H9 (cell line): ENCODE data around the gene MRM3. TPM values are rescaled to one million over a fixed set of nuclear protein-coding genes. Genes with fewer than 3 reads are reported as not detected.

Source experiments
- DNase-seq: peaks from one replicate; pipeline ENCODE4 v3.0.0-alpha.2; 2017
- H2AFZ ChIP-seq: one replicate; pipeline ENCODE4 v1.6.1; 2013; ENCODE audit warnings: mild to moderate bottlenecking, low read length, control low read depth, moderate library complexity
- H2AK5ac ChIP-seq: 2 replicates; pipeline ENCODE4 v1.6.1; 2013; ENCODE audit warnings: low read length, control low read depth, mixed read lengths; ENCODE audit not compliant: insufficient read length
- H2BK120ac ChIP-seq: one replicate; pipeline ENCODE4 v1.6.1; 2013; ENCODE audit warnings: low read depth, mild to moderate bottlenecking, low read length, control low read depth, inconsistent platforms; ENCODE audit not compliant: poor library complexity, severe bottlenecking
- H2BK12ac ChIP-seq: 2 replicates; pipeline ENCODE4 v1.6.1; 2013; ENCODE audit warnings: low read length, control low read depth, mixed read lengths, low read depth; ENCODE audit not compliant: insufficient read length
- H2BK15ac ChIP-seq: 2 replicates; pipeline ENCODE4 v1.6.1; 2013; ENCODE audit warnings: low read depth, low read length, control low read depth
- H2BK20ac ChIP-seq: one replicate; pipeline ENCODE4 v1.6.1; 2013; ENCODE audit warnings: low read depth, mild to moderate bottlenecking, low read length, control low read depth, inconsistent platforms; ENCODE audit not compliant: poor library complexity, severe bottlenecking
- H2BK5ac ChIP-seq: 2 replicates; pipeline ENCODE4 v1.6.1; 2013; ENCODE audit warnings: low read length, control low read depth, mixed read lengths; ENCODE audit not compliant: insufficient read length
- H3K14ac ChIP-seq: 2 replicates; pipeline ENCODE4 v1.6.1; 2013; ENCODE audit warnings: low read length, control low read depth; ENCODE audit not compliant: insufficient read depth
- H3K18ac ChIP-seq: 2 replicates; pipeline ENCODE4 v1.6.1; 2013; ENCODE audit warnings: low read depth, mild to moderate bottlenecking, mixed read lengths, low read length, control low read depth; ENCODE audit not compliant: insufficient read length
- H3K23ac ChIP-seq: 2 replicates; pipeline ENCODE4 v1.6.1; 2013; ENCODE audit warnings: low read length, control low read depth, mixed read lengths, low read depth; ENCODE audit not compliant: insufficient read length
- H3K23me2 ChIP-seq: 2 replicates; pipeline ENCODE4 v1.6.1; 2013; ENCODE audit warnings: low read depth, mild to moderate bottlenecking, mixed read lengths, low read length, control low read depth; ENCODE audit not compliant: insufficient read length, poor library complexity, severe bottlenecking
- H3K27ac ChIP-seq: 2 replicates; pipeline ENCODE4 v1.5.1; 2013; ENCODE audit warnings: low read length, control low read depth, mixed read lengths, low read depth; ENCODE audit not compliant: insufficient read length
- H3K27me3 ChIP-seq: 2 replicates; pipeline ENCODE4 v1.6.1; 2013; ENCODE audit warnings: low read length, control low read depth, inconsistent platforms; ENCODE audit not compliant: insufficient read depth
- H3K4ac ChIP-seq: 2 replicates; pipeline ENCODE4 v1.6.1; 2013; ENCODE audit warnings: low read depth, mild to moderate bottlenecking, control low read depth, inconsistent platforms, low read length, moderate library complexity
- H3K4me1 ChIP-seq: 2 replicates; pipeline ENCODE4 v1.6.1; 2013; ENCODE audit warnings: low read length, control low read depth, inconsistent platforms; ENCODE audit not compliant: insufficient read depth
- H3K4me2 ChIP-seq: 2 replicates; pipeline ENCODE4 v1.6.1; 2013; ENCODE audit warnings: low read length, control low read depth, mixed read lengths; ENCODE audit not compliant: insufficient read length, insufficient read depth
- H3K56ac ChIP-seq: 2 replicates; pipeline ENCODE4 v1.6.1; 2013; ENCODE audit warnings: low read depth, mild to moderate bottlenecking, mixed read lengths, low read length, control low read depth; ENCODE audit not compliant: insufficient read length
- H3K79me1 ChIP-seq: 2 replicates; pipeline ENCODE4 v1.6.1; 2013; ENCODE audit warnings: low read depth, mild to moderate bottlenecking, moderate library complexity, low read length, control low read depth, inconsistent platforms; ENCODE audit not compliant: insufficient read depth, poor library complexity, severe bottlenecking
- H3K79me2 ChIP-seq: 2 replicates; pipeline ENCODE4 v1.6.1; 2013; ENCODE audit warnings: low read length, control low read depth, inconsistent platforms; ENCODE audit not compliant: insufficient read depth
- H3K9ac ChIP-seq: 2 replicates; pipeline ENCODE4 v1.6.1; 2013; ENCODE audit warnings: low read length, control low read depth, mixed read lengths; ENCODE audit not compliant: insufficient read length; ENCODE audit errors: extremely low read depth
- H3K9me3 ChIP-seq: one replicate; pipeline ENCODE4 v1.6.1; 2013; ENCODE audit warnings: low read depth, low read length, inconsistent platforms; ENCODE audit not compliant: control insufficient read depth
- H3T11ph ChIP-seq: one replicate; pipeline ENCODE4 v1.6.1; 2013; ENCODE audit warnings: mild to moderate bottlenecking, low read length, control low read depth, inconsistent platforms
- H4K20me1 ChIP-seq: one replicate; pipeline ENCODE4 v1.6.1; 2013; ENCODE audit not compliant: control insufficient read depth, insufficient read length, insufficient read depth
- H4K5ac ChIP-seq: 2 replicates; pipeline ENCODE4 v1.6.1; 2013; ENCODE audit warnings: low read depth, mild to moderate bottlenecking, mixed read lengths, low read length, control low read depth; ENCODE audit not compliant: insufficient read length
- H4K8ac ChIP-seq: replicated peaks from 2 replicates; pipeline ENCODE4 v1.6.1; 2013; ENCODE audit warnings: low read length, control low read depth, mixed read lengths, low read depth; ENCODE audit not compliant: insufficient read length
- H4K91ac ChIP-seq: 2 replicates; pipeline ENCODE4 v1.6.1; 2013; ENCODE audit warnings: low read depth, mild to moderate bottlenecking, moderate library complexity, mixed read lengths, low read length, control low read depth; ENCODE audit not compliant: insufficient read length
- H3K27ac Mint-ChIP-seq, 3 experiments: 2 replicates in 2 of 3; 3 replicates in 1 of 3; pipeline ENCODE4 v1.8.0; 2020 to 2021; ENCODE audit warnings: mixed read lengths in 3 of 3, mild to moderate bottlenecking in 1 of 3, moderate library complexity in 1 of 3
- H3K27me3 Mint-ChIP-seq: 2 replicates; pipeline ENCODE4 v1.8.0; 2021; ENCODE audit warnings: low read depth, mild to moderate bottlenecking, moderate library complexity, mixed read lengths
- H3K36me3 Mint-ChIP-seq, 3 experiments: 2 replicates in 2 of 3; 3 replicates in 1 of 3; pipeline ENCODE4 v1.8.0; 2020 to 2021; ENCODE audit warnings: low read depth in 3 of 3, mixed read lengths in 3 of 3; ENCODE audit not compliant: insufficient read depth in 1 of 3
- H3K4me1 Mint-ChIP-seq, 2 experiments: 2 replicates each; pipeline ENCODE4 v1.8.0; 2020; ENCODE audit warnings: mixed read lengths in 2 of 2
- H3K4me3 Mint-ChIP-seq, 2 experiments: 2 replicates in 1 of 2; 3 replicates in 1 of 2; pipeline ENCODE4 v1.8.0; 2020 to 2021; ENCODE audit warnings: mild to moderate bottlenecking in 2 of 2, mixed read lengths in 2 of 2, moderate library complexity in 1 of 2
- H3K9me3 Mint-ChIP-seq, 2 experiments: 2 replicates in 1 of 2; 3 replicates in 1 of 2; pipeline ENCODE4 v1.8.0; 2020; ENCODE audit warnings: mild to moderate bottlenecking in 2 of 2, mixed read lengths in 2 of 2, moderate library complexity in 1 of 2
- WGBS: extraction: QIAGEN DNeasy Blood & Tissue Kit; methylation state at CpG from one replicate; pipeline ENCODE4 v1.1.7; 2013; ENCODE audit warnings: missing lambda C conversion rate, low lambda C conversion rate, mixed read lengths; ENCODE audit not compliant: insufficient read length; ENCODE audit errors: extremely low coverage; 5-methylcytosine and 5-hydroxymethylcytosine counted together
- long read RNA-seq: library from polyadenylated mRNA; unstranded; transcript quantifications from one replicate; pipeline ENCODE4 v2.0.0, GENCODE V29; 2020
- total RNA-seq: library from RNA; stranded (reverse); gene quantifications from 2 replicates; pipeline ENCODE4 v1.2.1, GENCODE V29; 2021
- TF ChIP-seq, protein P1 (sequence below): fragments of 200-600 bp; sonication (generic); conservative IDR thresholded peaks from 3 replicates; pipeline ENCODE4 v1.8.0; 2021; ENCODE audit warnings: antibody characterized with exemption, mild to moderate bottlenecking

The MRM3 gene
- 24.3 and 25.3 TPM in 2 replicates for total RNA-seq
- long read RNA-seq, transcript MRM3-203 (3 exons, 727 nt) = minor isoform, 20 of 246 reads
- long read RNA-seq, transcript MRM3-204 (2 exons, 770 nt) = minor isoform, 6 of 246 reads
- long read RNA-seq, transcript MRM3-201 (4 exons, 1,809 nt) = major isoform, 206 of 246 reads
- long read RNA-seq, partial matches to known transcripts = 3 of 246 reads
- long read RNA-seq, other reads (novel, unspliced or antisense) = 11 of 246 reads

DNA sequence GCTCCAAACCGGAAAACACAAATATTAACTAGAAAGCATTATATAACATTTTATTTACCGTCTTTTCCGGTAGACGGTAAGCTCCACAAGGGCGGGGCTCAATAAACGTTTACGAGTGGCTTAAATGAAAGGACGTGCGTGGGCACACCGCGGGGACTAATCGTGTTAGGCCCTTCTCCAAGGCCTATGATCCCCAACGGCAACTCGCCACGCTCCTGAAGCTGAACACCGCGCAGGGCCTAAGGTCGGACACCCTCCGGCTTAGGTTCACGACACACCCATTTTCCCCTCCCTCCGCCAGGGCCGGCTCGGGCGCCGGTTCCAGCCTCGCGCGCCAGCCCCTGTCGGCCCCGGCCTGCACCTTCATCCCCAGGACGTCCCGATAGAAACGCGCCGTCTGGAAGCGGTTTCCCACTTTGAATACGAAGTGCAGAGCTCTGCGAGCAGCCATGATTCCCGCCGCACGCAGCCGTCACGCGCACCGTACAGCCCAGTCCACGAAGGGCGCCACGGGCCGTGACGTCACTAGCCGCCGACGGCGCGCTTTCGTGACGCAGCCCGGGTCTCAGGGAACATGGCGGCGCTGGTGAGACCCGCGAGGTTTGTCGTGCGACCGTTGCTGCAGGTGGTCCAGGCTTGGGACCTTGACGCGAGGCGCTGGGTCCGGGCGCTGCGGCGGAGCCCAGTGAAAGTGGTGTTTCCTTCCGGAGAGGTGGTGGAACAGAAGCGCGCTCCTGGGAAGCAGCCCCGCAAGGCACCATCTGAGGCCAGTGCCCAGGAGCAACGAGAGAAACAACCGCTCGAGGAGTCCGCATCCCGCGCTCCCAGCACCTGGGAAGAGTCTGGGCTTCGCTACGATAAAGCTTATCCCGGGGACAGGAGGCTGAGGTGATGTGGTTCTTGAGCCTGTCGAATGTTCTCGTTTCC is at the start of gene MRM3, which contains the start of gene GLOD4:
Gene MRM3, plus strand, starts transcription at position 549 of the 927 bp plus-strand sequence. Its CDS starts 26 bp downstream, at position 575.
Gene GLOD4, minus strand, starts transcription at position 476 of the 927 bp plus-strand sequence. Its CDS starts 25 bp downstream, at position 451.
- Histone ChIP-seq H3K23me2 (peaks cover 13% of the 10 kb centered on the region), H4K91ac (no peak within 1 kb of the TSS), H3T11ph (no peak within 1 kb of the TSS), H3K56ac (no peak within 1 kb of the TSS), H2BK120ac (no peak within 1 kb of the TSS), H2BK20ac (no peak within 1 kb of the TSS), H2BK12ac (no peak within 1 kb of the TSS), H4K8ac (no peak within 1 kb of the TSS), H2BK5ac (peak within 1 kb of the TSS; percentile 18), H2BK15ac (no peak within 1 kb of the TSS), H3K9me3 (no peaks in the 10 kb centered on the region), H3K79me2 (peaks cover 18% of the 10 kb centered on the region; the same call in 1 of the 2 replicates), H4K20me1 (no peaks in the 10 kb centered on the region), H3K4ac (no peak within 1 kb of the TSS), H3K9ac (peak within 1 kb of the TSS; percentile 97), H4K5ac (peak within 1 kb of the TSS; percentile 74), H3K23ac (no peak within 1 kb of the TSS), H3K4me2 (peak within 1 kb of the TSS; percentile 74), H3K18ac (peak within 1 kb of the TSS; percentile 95), H3K14ac (peak within 1 kb of the TSS; percentile 98), H2AK5ac (no peak within 1 kb of the TSS), H3K27ac (peak within 1 kb of the TSS; percentile 13), H3K4me1 (peaks cover 2% of the 10 kb centered on the region), H2AFZ (no peak within 1 kb of the TSS), H3K79me1 (peaks cover 12% of the 10 kb centered on the region), H3K27me3 (no peaks in the 10 kb centered on the region)
- peak within 1 kb of the TSS; percentile 98 to 99 (median 98) for H3K27ac Mint-ChIP-seq
- no peaks in the 10 kb centered on the region; a peak in 1 of 5 replicates for H3K9me3 Mint-ChIP-seq
- H3K4me3 Mint-ChIP-seq = peak within 1 kb of the TSS; percentile 97 to 98
- H3K27me3 Mint-ChIP-seq = no peaks in the 10 kb centered on the region
- WGBS = no CpG with 5 or more reads among the region's 87 CpGs
- DNase-seq = peak; percentile 92
- peaks cover 11 to 44% (median 36%) of the 10 kb centered on the region in 3 experiments for H3K36me3 Mint-ChIP-seq
- TF ChIP-seq, protein P1, sequence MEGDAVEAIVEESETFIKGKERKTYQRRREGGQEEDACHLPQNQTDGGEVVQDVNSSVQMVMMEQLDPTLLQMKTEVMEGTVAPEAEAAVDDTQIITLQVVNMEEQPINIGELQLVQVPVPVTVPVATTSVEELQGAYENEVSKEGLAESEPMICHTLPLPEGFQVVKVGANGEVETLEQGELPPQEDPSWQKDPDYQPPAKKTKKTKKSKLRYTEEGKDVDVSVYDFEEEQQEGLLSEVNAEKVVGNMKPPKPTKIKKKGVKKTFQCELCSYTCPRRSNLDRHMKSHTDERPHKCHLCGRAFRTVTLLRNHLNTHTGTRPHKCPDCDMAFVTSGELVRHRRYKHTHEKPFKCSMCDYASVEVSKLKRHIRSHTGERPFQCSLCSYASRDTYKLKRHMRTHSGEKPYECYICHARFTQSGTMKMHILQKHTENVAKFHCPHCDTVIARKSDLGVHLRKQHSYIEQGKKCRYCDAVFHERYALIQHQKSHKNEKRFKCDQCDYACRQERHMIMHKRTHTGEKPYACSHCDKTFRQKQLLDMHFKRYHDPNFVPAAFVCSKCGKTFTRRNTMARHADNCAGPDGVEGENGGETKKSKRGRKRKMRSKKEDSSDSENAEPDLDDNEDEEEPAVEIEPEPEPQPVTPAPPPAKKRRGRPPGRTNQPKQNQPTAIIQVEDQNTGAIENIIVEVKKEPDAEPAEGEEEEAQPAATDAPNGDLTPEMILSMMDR = peak; percentile 56
- H3K4me1 Mint-ChIP-seq = peaks cover 12 to 22% of the 10 kb centered on the region in 2 experiments
